CD4-positive, alpha-beta memory T cell (primary cell): ENCODE data around the gene AMN. TPM values are rescaled to one million over a fixed set of nuclear protein-coding genes. Genes with fewer than 3 reads are reported as not detected.
A peak's percentile ranks its signal among the peaks of the same experiment; 100 is the strongest.

Experiments used
- CTCF ChIA-PET: fragments of 350-600 bp; sonication (Branson Sonifier 250); formaldehyde crosslinking; loops from one replicate; lab custom pipeline; 2021; ENCODE audit warnings: inconsistent platforms; ENCODE audit not compliant: partially characterized antibody; lab: Charles Lee
- POLR2A ChIA-PET: fragments of 350-600 bp; sonication (Branson Sonifier 250); formaldehyde crosslinking; loops from one replicate; lab custom pipeline; 2021; ENCODE audit not compliant: partially characterized antibody; lab: Charles Lee
- DNase-seq, 5 donors: peaks; one replicate each; pipeline versions ENCODE4 v3.0.0 to v3.0.0-alpha.2; 2020 to 2022; ENCODE audit warnings: mixed read lengths in 1 of 5
- H3K27ac ChIP-seq: one replicate; pipeline ENCODE4 v1.7.0; 2013; ENCODE audit warnings: low read depth, low read length
- H3K27me3 ChIP-seq: 2 replicates; pipeline ENCODE4 v1.7.0; 2013; ENCODE audit warnings: mild to moderate bottlenecking, low read length, moderate library complexity; ENCODE audit not compliant: insufficient read depth
- H3K36me3 ChIP-seq: 2 replicates; pipeline ENCODE4 v1.7.0; 2013; ENCODE audit warnings: mild to moderate bottlenecking, low read length, moderate library complexity; ENCODE audit not compliant: insufficient read depth
- H3K4me1 ChIP-seq: 2 replicates; pipeline ENCODE4 v1.7.0; 2013; ENCODE audit warnings: mild to moderate bottlenecking, low read length, moderate library complexity; ENCODE audit not compliant: insufficient read depth
- H3K4me3 ChIP-seq, 2 donors: one replicate each; pipeline ENCODE4 v1.7.0; 2013; ENCODE audit warnings: low read length in 2 of 2, mild to moderate bottlenecking in 1 of 2
- H3K9me3 ChIP-seq, 2 donors: one replicate each; pipeline ENCODE4 v1.7.0; 2013; ENCODE audit warnings: low read length in 2 of 2, control low read depth in 1 of 2; ENCODE audit not compliant: control insufficient read depth in 1 of 2
- H3K27ac Mint-ChIP-seq, 7 donors: one replicate each; pipeline ENCODE4 v1.8.0; 2020 to 2021; ENCODE audit warnings: mixed read lengths in 7 of 7, mild to moderate bottlenecking in 6 of 7, inconsistent platforms in 3 of 7, moderate library complexity in 3 of 7
- H3K27me3 Mint-ChIP-seq, 2 donors: one replicate each; pipeline ENCODE4 v1.8.0; 2020 to 2021; ENCODE audit warnings: mixed read lengths in 2 of 2
- H3K36me3 Mint-ChIP-seq, 2 donors: one replicate each; pipeline ENCODE4 v1.8.0; 2020 to 2021; ENCODE audit warnings: mixed read lengths in 2 of 2, inconsistent platforms in 1 of 2, mild to moderate bottlenecking in 1 of 2
- H3K4me1 Mint-ChIP-seq, 4 donors: one replicate each; pipeline ENCODE4 v1.8.0; 2020 to 2021; ENCODE audit warnings: mixed read lengths in 4 of 4, mild to moderate bottlenecking in 1 of 4
- H3K4me3 Mint-ChIP-seq, 8 donors: one replicate each; pipeline ENCODE4 v1.8.0; 2020 to 2021; ENCODE audit warnings: mixed read lengths in 8 of 8, mild to moderate bottlenecking in 7 of 8, moderate library complexity in 6 of 8, inconsistent platforms in 3 of 8
- H3K9me3 Mint-ChIP-seq, 8 donors: one replicate each; pipeline ENCODE4 v1.8.0; 2020 to 2021; ENCODE audit warnings: mixed read lengths in 8 of 8, mild to moderate bottlenecking in 5 of 8, inconsistent platforms in 3 of 8, moderate library complexity in 1 of 8
- intact Hi-C: fragments of 100-400 bp; cut with micrococcal nuclease; formaldehyde crosslinking; loops from one replicate; pipeline ENCODE4 v1.15.1; 2023
- polyA plus RNA-seq, 2 donors: library from polyadenylated mRNA; unstranded; fragments of 300-500 nt; fragmentation: Illumina TruSeq; gene quantifications; one replicate each; pipeline ENCODE4 v1.2.3, GENCODE V29; 2021
- total RNA-seq, 2 experiments: library from RNA; stranded (reverse); gene quantifications; one replicate each; pipeline ENCODE4 v1.2.3, GENCODE V29; 2021

The AMN gene
- total and polyA plus RNA-seq, 4 experiments from 2014 or later: 0.77 to 7.1 (median 3.6) TPM

DNA sequence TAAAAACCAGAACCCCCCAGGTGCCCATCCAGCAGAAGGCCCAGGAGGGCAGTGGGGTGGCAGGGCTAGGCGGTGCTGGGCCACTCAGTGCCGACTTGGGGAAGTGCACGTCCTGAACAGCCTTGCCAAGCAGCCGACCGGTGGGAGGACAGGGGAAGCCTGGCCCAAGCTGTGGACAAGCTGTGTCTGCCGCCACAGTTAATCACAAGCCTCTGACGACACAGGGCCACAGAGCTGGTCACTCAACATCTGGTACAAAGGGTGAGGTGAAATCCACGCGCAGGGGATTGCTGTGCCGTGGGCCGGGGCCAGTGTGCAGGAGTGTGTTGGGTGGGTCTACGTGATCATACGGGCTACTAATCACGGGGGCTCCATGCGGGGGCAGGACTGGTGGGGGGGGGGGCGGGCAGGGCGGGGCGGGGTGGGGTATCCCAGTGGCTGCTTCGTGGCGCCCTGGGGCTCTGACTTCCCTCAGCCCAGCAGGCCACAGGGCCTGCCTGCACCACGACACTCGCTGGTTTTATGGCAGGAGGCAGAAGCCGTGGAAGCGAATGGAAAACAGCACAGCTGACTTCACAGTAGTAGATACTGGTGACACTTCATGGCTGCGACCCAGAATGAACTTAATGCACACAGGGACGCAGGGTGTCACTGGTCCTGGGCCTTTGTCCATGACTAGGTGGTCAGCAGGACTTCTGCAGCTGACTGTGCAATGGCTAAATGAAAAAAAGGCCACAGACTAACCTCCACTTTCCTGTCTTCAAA lies 10.2 kb downstream of the AMN start:
- H3K36me3 ChIP-seq: no peaks in the 10 kb centered on the region

DNA sequence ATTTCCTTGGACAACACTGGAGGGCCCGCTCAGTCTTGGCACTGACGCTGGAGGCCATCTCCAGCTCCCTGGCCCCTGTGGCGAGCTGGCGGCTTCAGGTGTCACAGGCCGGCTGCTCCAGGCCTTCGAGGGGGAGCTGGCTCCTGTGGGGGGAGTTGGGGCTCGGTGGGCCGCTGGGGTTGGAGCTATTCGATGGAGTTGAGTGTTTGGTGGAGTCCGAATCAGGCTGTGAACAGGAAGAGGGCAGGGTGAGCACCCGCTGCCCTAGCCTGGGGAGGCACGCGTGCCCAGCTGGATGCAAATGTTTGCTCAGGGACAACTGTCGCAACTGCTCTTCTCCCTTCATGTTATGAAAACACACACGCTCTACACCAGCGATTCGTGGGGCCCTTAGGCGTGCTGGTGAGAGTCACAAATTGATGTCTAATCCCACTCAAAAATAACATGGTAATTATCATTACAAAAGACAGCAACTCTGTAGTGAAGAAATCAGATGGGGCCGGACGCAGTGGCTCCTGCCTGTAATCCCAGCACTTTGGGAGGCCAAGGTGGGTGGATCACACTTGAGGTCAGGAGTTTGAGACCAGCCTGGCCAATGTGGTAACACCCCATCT lies 11.3 kb downstream of the AMN start:
- Mint-ChIP-seq H3K4me3 (peak overlapping the region in 1 of 8 donors; percentile 7), H3K36me3 (no peaks in the 10 kb centered on the region), H3K9me3 (no peaks in the 10 kb centered on the region), H3K27me3 (peaks cover 0 to 3% of the 10 kb centered on the region in 2 donors), H3K4me1 (peaks cover 0 to under 1% (median 0%) of the 10 kb centered on the region in 4 donors), H3K27ac (no peak overlapping the region)
- intact Hi-C loops: no loop called here
- no peak for DNase-seq
- H3K9me3 ChIP-seq: no peaks in the 10 kb centered on the region
- no peak overlapping the region for H3K27ac ChIP-seq
- ChIA-PET POLR2A (no interaction called here), CTCF (no interaction called here)
- peaks cover 10% of the 10 kb centered on the region for H3K27me3 ChIP-seq
- H3K4me1 ChIP-seq: peaks cover 12% of the 10 kb centered on the region
- H3K36me3 ChIP-seq: no peaks in the 10 kb centered on the region
- H3K4me3 ChIP-seq: no peak overlapping the region

More for the DNA sequence above, 10.2 kb downstream of the AMN start:
- no peak overlapping the region for H3K27ac Mint-ChIP-seq
- intact Hi-C loops: no loop called here
- H3K4me1 Mint-ChIP-seq: peaks cover 3 to 8% (median 4%) of the 10 kb centered on the region in 4 donors
- POLR2A ChIA-PET: interaction anchor here (0.6 kb wide), 1 partner anchor 945 kb away, joined by 3 read pairs; no protein-coding TSS in a partner anchor
- CTCF ChIA-PET: no interaction called here
- H3K36me3 Mint-ChIP-seq: no peaks in the 10 kb centered on the region
- Histone ChIP-seq H3K4me3 (no peak overlapping the region), H3K27ac (no peak overlapping the region), H3K9me3 (no peaks in the 10 kb centered on the region), H3K27me3 (peaks cover 10% of the 10 kb centered on the region), H3K4me1 (peaks cover 15% of the 10 kb centered on the region)
- H3K9me3 Mint-ChIP-seq: no peaks in the 10 kb centered on the region
- no peak for DNase-seq
- H3K4me3 Mint-ChIP-seq: no peak overlapping the region
- peaks cover 0 to 3% of the 10 kb centered on the region in 2 donors for H3K27me3 Mint-ChIP-seq

DNA sequence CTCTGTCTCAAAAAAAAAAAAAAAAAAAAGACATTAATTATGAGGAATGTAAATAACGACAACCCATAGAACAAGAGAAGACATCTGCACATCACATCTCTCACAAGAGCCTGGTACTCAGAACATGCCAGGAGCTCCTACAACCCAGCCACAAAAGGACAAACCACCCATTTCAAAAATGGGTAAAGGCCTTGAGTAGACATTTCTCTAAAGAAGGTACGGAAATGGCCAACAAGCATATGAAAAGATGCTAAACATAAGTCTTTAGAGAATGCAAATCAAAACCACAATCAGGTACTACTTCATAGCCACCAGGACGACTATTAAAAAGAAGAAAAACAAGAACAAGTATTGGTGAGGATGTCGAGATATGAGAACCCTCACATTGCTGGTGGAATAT lies 13.3 kb downstream of the AMN start:
- Mint-ChIP-seq H3K9me3 (no peaks in the 10 kb centered on the region), H3K36me3 (no peaks in the 10 kb centered on the region), H3K4me3 (no peak overlapping the region), H3K4me1 (no peaks in the 10 kb centered on the region), H3K27ac (no peak overlapping the region), H3K27me3 (peaks cover 0 to 2% of the 10 kb centered on the region in 2 donors)
- no peaks in the 10 kb centered on the region for H3K9me3 ChIP-seq
- no peaks in the 10 kb centered on the region for H3K36me3 ChIP-seq
- intact Hi-C loops: no loop called here
- H3K27me3 ChIP-seq: peaks cover under 1% of the 10 kb centered on the region
- H3K27ac ChIP-seq: no peak overlapping the region
- no peak overlapping the region for H3K4me3 ChIP-seq
- CTCF ChIA-PET: no interaction called here
- H3K4me1 ChIP-seq: no peaks in the 10 kb centered on the region
- POLR2A ChIA-PET: no interaction called here
- DNase-seq: no peak

DNA sequence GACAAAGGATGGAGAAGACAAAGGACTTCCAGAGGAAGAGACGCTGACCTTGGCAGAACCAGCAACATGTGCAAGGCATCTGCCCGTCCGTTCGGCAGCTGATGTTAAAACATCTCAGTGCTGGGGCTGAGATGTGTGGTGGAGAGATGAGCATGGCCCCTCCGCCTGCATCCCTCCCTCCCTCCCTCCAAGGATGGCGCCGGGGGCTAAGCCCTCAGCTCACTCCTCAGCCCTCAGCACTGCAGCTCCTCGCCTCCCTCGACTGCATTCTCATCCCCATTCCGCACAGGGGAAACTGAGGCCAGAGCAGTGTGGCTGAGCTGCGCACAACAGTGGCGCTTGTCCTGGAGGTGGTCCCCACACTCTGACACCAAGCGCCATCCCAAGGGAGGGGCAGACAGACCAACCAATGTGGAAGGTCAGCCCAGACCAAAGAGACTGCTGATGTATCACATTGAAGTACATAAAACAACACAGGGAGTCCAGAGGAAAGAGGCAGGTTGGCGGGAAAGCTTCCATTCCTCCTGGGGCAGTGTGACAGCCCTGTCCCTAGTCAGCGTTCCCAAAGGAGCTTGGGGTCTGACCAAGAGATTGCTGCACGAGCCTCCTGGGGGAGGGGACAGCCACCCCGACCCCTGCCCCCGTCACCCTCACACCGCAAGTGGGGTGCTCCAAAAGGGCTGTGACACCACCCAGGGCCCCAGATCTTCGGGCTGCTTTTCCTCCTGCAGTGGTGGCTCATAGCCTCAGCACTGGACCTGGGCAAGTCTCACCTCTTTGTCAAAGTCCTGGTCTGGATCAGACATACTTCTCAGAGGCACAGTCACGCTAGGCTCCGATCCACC lies 15.1 kb downstream of the AMN start:
- no peaks in the 10 kb centered on the region for H3K36me3 Mint-ChIP-seq
- no peak overlapping the region for H3K27ac Mint-ChIP-seq

DNA sequence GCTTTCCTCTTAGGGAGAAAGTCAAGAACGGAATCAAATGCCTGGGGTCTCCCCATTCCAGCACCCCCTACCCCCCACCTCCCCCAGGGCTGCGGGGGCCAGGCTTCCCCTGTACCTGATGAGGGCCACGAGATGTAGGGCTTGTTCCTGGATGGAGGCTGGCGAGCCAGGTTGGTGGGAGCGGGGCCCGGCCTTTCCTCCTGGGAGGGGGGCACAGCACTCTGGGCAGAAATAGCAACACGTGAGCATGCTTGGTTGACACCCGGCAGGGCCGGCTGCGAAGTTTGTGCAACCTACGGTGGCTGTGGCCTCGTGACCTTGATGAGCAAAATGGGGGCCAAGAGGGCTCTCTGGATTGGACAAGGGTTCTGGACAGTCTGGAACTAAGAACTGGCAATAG lies 15.7 kb downstream of the AMN start:
- H3K4me1 ChIP-seq: no peaks in the 10 kb centered on the region
- H3K36me3 ChIP-seq: no peaks in the 10 kb centered on the region
- Mint-ChIP-seq H3K4me1 (no peaks in the 10 kb centered on the region), H3K36me3 (no peaks in the 10 kb centered on the region), H3K27ac (no peak overlapping the region), H3K4me3 (no peak overlapping the region), H3K9me3 (no peaks in the 10 kb centered on the region), H3K27me3 (no peaks in the 10 kb centered on the region)
- DNase-seq: no peak
- H3K27me3 ChIP-seq: no peaks in the 10 kb centered on the region
- no peak overlapping the region for H3K4me3 ChIP-seq
- H3K27ac ChIP-seq: no peak overlapping the region
- CTCF ChIA-PET: no interaction called here
- POLR2A ChIA-PET: no interaction called here
- no peaks in the 10 kb centered on the region for H3K9me3 ChIP-seq
- intact Hi-C loops: no loop called here

More for the DNA sequence above, 15.1 kb downstream of the AMN start:
- DNase-seq: no peak
- no peak overlapping the region for H3K27ac ChIP-seq
- POLR2A ChIA-PET: no interaction called here
- CTCF ChIA-PET: interaction anchor here (0.6 kb wide), 1 partner anchor 159 kb away, joined by 3 read pairs; no protein-coding TSS in a partner anchor
- Mint-ChIP-seq H3K4me3 (no peak overlapping the region), H3K4me1 (no peaks in the 10 kb centered on the region), H3K27me3 (no peaks in the 10 kb centered on the region), H3K9me3 (no peaks in the 10 kb centered on the region)
- no peaks in the 10 kb centered on the region for H3K4me1 ChIP-seq
- no peaks in the 10 kb centered on the region for H3K27me3 ChIP-seq
- intact Hi-C loops: no loop called here
- no peaks in the 10 kb centered on the region for H3K36me3 ChIP-seq
- no peak overlapping the region for H3K4me3 ChIP-seq
- H3K9me3 ChIP-seq: no peaks in the 10 kb centered on the region

DNA sequence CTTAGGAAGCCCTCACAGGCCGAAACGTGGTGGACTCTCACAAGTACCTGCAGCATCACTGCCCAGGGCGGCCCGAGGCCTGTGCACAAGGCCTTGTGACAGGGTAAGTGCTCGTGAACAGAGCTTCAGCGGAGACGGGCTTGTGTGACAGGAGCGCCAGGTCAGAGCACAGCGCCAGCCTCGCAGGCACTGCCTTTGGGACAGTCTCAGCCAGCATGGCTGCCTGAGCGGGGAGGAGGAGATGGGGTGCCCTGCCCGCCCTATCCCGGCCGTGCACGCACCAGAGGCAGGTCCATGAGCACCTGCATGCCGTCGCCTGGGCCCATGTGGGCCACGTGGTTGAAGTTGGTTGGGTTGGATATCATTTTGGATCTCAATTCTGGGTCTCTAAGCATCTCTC lies 16.9 kb downstream of the AMN start:
- no peaks in the 10 kb centered on the region for H3K4me1 Mint-ChIP-seq
- H3K4me3 Mint-ChIP-seq: no peak overlapping the region
- Histone ChIP-seq H3K27ac (no peak overlapping the region), H3K36me3 (no peaks in the 10 kb centered on the region), H3K4me3 (no peak overlapping the region), H3K9me3 (no peaks in the 10 kb centered on the region), H3K27me3 (no peaks in the 10 kb centered on the region), H3K4me1 (no peaks in the 10 kb centered on the region)
- H3K27ac Mint-ChIP-seq: no peak overlapping the region
- H3K9me3 Mint-ChIP-seq: no peaks in the 10 kb centered on the region
- no peak for DNase-seq
- CTCF ChIA-PET: no interaction called here
- no peaks in the 10 kb centered on the region for H3K27me3 Mint-ChIP-seq
- POLR2A ChIA-PET: no interaction called here
- H3K36me3 Mint-ChIP-seq: no peaks in the 10 kb centered on the region
- intact Hi-C loops: no loop called here
